ENCODE results near the gene BARHL1. TPM values are rescaled to one million over a fixed set of nuclear protein-coding genes. Genes with fewer than 3 reads are reported as not detected.

Gene BARHL1
- not detected in 3 replicates for polyA plus RNA-seq
- polyA plus RNA-seq (2011; ENCODE audit: low read depth) = not detected
- not detected in 2 replicates for polyA plus RNA-seq (2011; cell fraction: cytosol; rRNA removed)
- polyA plus RNA-seq (2011; cell fraction: nucleus; rRNA removed) = not detected in 2 replicates
- polyA plus RNA-seq (2012; ENCODE audit: low replicate concordance) = not detected in 2 replicates
- not detected in 3 replicates for polyA minus RNA-seq
- not detected for polyA minus RNA-seq (2011; cell fraction: cytosol; rRNA and poly(A)+ RNA removed)
- not detected in 2 replicates for polyA minus RNA-seq (2011; cell fraction: nucleus; rRNA and poly(A)+ RNA removed)

DNA sequence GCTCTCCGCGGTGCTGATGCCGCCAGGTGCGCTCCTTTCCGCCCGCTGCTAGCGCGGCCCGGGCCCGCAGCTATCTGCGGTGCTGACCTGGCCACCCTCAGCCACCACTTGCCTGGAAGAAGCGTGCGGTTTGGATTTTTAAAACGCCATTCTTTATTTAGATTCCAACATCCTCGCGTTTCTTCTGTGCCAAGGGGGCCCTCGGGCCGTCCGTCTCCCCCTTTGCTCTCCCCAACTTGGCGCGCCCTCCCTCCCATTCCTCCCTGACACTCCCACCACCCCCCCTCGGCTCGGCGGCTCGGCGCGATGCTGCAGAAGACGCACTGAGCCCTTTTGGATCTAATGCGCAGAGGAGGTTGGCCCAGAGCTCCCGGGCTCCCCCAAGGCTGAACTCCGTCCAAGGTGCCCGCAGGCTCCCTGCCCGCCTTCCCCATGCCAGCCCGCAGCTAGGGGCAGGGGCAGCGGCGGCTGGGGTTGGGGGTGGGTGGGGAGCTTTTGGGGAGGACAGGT, at the start of gene BARHL1:
Gene BARHL1, plus strand, starts transcription at position 331 of the 510 bp plus-strand sequence. CDS start 192 bp downstream, outside the sequence.
- DNase-seq (ENCODE audit: low read depth, low spot score) (no peak), FAIRE-seq (no peak)
- Histone ChIP-seq H3K36me3 (ENCODE audit: control insufficient read depth in 2 of 2, extremely low read depth in 1 of 2, insufficient read depth in 2 of 2, low read length in 2 of 2) (no peaks in the 10 kb centered on the region), H3K9me3 (ENCODE audit: control insufficient read depth, low read depth, low read length) (no peaks in the 10 kb centered on the region), H4K20me1 (ENCODE audit: control insufficient read depth, extremely low read depth, insufficient read depth, low read length) (peaks cover 28% of the 10 kb centered on the region), H3K4me1 (ENCODE audit: control insufficient read depth, extremely low read depth, insufficient read depth, low read length) (peaks cover 6% of the 10 kb centered on the region), H3K4me3 (ENCODE audit: control insufficient read depth in 2 of 3, extremely low read depth in 1 of 3, insufficient read depth in 2 of 3, low read depth in 1 of 3, low read length in 3 of 3) (peak within 1 kb of the TSS in 2 of 3 experiments; percentile 42 to 45), H2AFZ (ENCODE audit: control insufficient read depth, low read length) (no peak within 1 kb of the TSS), H3K9me1 (ENCODE audit: control insufficient read depth, extremely low read depth, insufficient read depth, low read length) (peaks cover 4% of the 10 kb centered on the region), H3K79me2 (ENCODE audit: control insufficient read depth, insufficient read depth, low read length) (no peaks in the 10 kb centered on the region), H3K27me3 (ENCODE audit: control insufficient read depth, extremely low read depth, insufficient read depth, low read length) (peaks cover 96% of the 10 kb centered on the region), H3K9ac (ENCODE audit: control insufficient read depth, extremely low read depth, insufficient read depth, low read length) (no peak within 1 kb of the TSS), H3K27ac (ENCODE audit: control insufficient read depth, insufficient read depth, low read length) (no peak within 1 kb of the TSS), H3K4me2 (ENCODE audit: control insufficient read depth, extremely low read depth, insufficient read depth, low read depth, low read length) (peak within 1 kb of the TSS; percentile 79)
- TF ChIP-seq EZH2 (IDR thresholded peaks at IDR 0.05; ENCODE audit: low read length) = no peak
- TF ChIP-seq, protein P1, sequence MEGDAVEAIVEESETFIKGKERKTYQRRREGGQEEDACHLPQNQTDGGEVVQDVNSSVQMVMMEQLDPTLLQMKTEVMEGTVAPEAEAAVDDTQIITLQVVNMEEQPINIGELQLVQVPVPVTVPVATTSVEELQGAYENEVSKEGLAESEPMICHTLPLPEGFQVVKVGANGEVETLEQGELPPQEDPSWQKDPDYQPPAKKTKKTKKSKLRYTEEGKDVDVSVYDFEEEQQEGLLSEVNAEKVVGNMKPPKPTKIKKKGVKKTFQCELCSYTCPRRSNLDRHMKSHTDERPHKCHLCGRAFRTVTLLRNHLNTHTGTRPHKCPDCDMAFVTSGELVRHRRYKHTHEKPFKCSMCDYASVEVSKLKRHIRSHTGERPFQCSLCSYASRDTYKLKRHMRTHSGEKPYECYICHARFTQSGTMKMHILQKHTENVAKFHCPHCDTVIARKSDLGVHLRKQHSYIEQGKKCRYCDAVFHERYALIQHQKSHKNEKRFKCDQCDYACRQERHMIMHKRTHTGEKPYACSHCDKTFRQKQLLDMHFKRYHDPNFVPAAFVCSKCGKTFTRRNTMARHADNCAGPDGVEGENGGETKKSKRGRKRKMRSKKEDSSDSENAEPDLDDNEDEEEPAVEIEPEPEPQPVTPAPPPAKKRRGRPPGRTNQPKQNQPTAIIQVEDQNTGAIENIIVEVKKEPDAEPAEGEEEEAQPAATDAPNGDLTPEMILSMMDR (optimal IDR thresholded peaks at IDR 0.05 in 1 of 3, IDR thresholded peaks at IDR 0.05 in 1 of 3, conservative IDR thresholded peaks at IDR 0.05 in 1 of 3; ENCODE audit: extremely low read depth in 1 of 3, insufficient read depth in 2 of 3, low read length in 3 of 3) = no peak
- dilution Hi-C loops (cut with MboI; ENCODE audit: extremely low pct_ligation_motif_present, low sequenced_read_pairs) = no loop called here

DNA sequence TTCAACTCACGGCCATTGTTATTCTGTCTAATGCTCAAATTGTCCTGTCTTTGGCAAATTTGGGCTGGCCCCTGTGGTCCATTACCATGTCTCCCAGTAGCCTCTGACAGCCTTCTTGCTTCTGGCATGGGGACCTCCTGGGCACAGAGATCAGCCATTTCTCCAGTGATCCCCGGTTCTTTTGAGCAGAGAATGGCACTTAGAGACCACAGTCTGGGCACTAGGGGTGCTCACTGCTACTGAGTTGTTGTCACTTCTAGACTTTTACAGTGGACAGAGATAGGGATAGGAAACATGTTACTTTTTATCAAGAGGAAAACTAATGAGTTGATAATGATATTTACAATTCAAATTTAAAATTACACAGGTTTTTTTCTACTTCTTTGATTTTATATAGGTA, 47.6 kb upstream of the BARHL1 start:
- H3K27ac ChIP-seq (ENCODE audit: control insufficient read depth, insufficient read depth, low read length) = no peak overlapping the region
- dilution Hi-C loops (cut with MboI; ENCODE audit: extremely low pct_ligation_motif_present, low sequenced_read_pairs) = no loop called here
- TF ChIP-seq EZH2 (IDR thresholded peaks at IDR 0.05; ENCODE audit: low read length) = no peak
- TF ChIP-seq, protein P1 (optimal IDR thresholded peaks at IDR 0.05 in 1 of 3, IDR thresholded peaks at IDR 0.05 in 1 of 3, conservative IDR thresholded peaks at IDR 0.05 in 1 of 3; ENCODE audit: extremely low read depth in 1 of 3, insufficient read depth in 2 of 3, low read length in 3 of 3) = no peak

More for the DNA sequence above, 47.6 kb upstream of the BARHL1 start:
- Histone ChIP-seq H3K4me3 (ENCODE audit: control insufficient read depth in 2 of 3, extremely low read depth in 1 of 3, insufficient read depth in 2 of 3, low read depth in 1 of 3, low read length in 3 of 3) (no peak overlapping the region), H3K36me3 (ENCODE audit: control insufficient read depth in 2 of 2, extremely low read depth in 1 of 2, insufficient read depth in 2 of 2, low read length in 2 of 2) (no peaks in the 10 kb centered on the region), H3K79me2 (ENCODE audit: control insufficient read depth, insufficient read depth, low read length) (no peaks in the 10 kb centered on the region), H2AFZ (ENCODE audit: control insufficient read depth, low read length) (no peak overlapping the region), H3K4me2 (ENCODE audit: control insufficient read depth, extremely low read depth, insufficient read depth, low read depth, low read length) (no peak overlapping the region), H3K4me1 (ENCODE audit: control insufficient read depth, extremely low read depth, insufficient read depth, low read length) (no peaks in the 10 kb centered on the region), H3K9me1 (ENCODE audit: control insufficient read depth, extremely low read depth, insufficient read depth, low read length) (no peaks in the 10 kb centered on the region), H3K27me3 (ENCODE audit: control insufficient read depth, extremely low read depth, insufficient read depth, low read length) (peaks cover 3% of the 10 kb centered on the region), H3K9ac (ENCODE audit: control insufficient read depth, extremely low read depth, insufficient read depth, low read length) (no peak overlapping the region), H4K20me1 (ENCODE audit: control insufficient read depth, extremely low read depth, insufficient read depth, low read length) (no peaks in the 10 kb centered on the region), H3K9me3 (ENCODE audit: control insufficient read depth, low read depth, low read length) (no peaks in the 10 kb centered on the region)
- FAIRE-seq (no peak), DNase-seq (ENCODE audit: low read depth, low spot score) (no peak)
